ENCODE measurements around the gene MTR. TPM values are rescaled to one million over a fixed set of nuclear protein-coding genes. Genes with fewer than 3 reads are reported as not detected.
"Not testable (repeated sequence)": the region's sequence is repeated elsewhere in the genome, so short reads cannot be mapped to it uniquely, and the experiment has no call there.

MTR gene
- total and polyA plus RNA-seq, 4 donors: 2.5 to 19.0 (median 8.6) TPM

- DNase-seq (ENCODE audit: low spot score): peak; percentile 1
- H3K4me3 ChIP-seq (ENCODE audit: low read depth in 1 of 3, low read length in 3 of 3): no peak overlapping the region
- H3K9me3 ChIP-seq (ENCODE audit: control insufficient read depth in 4 of 4, low read length in 3 of 4): peaks cover 0 to 1% (median 0%) of the 10 kb centered on the region in 4 donors
- no peak overlapping the region for H3K9ac ChIP-seq (ENCODE audit: low read depth in 1 of 2, low read length in 2 of 2)
- no peak overlapping the region for H3K27ac ChIP-seq (ENCODE audit: low read depth in 1 of 2, low read length in 2 of 2)
- no peaks in the 10 kb centered on the region for H3K4me1 ChIP-seq (ENCODE audit: control insufficient read depth in 4 of 4, insufficient read depth in 4 of 4, low read length in 3 of 4)
- TF ChIP-seq HNF4A (conservative IDR thresholded peaks at IDR 0.05) (no peak), SP1 (IDR thresholded peaks at IDR 0.05) (no peak), RXRA (IDR thresholded peaks at IDR 0.05) (no peak), JUND (IDR thresholded peaks at IDR 0.05) (no peak), TAF1 (conservative IDR thresholded peaks at IDR 0.05) (no peak), GABPA (IDR thresholded peaks at IDR 0.05 in 1 of 2, conservative IDR thresholded peaks at IDR 0.05 in 1 of 2) (no peak), FOXA2 (IDR thresholded peaks at IDR 0.05) (no peak), NR2F2 (IDR thresholded peaks at IDR 0.05) (no peak)
- TF ChIP-seq, protein P1, sequence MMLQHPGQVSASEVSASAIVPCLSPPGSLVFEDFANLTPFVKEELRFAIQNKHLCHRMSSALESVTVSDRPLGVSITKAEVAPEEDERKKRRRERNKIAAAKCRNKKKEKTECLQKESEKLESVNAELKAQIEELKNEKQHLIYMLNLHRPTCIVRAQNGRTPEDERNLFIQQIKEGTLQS (IDR thresholded peaks at IDR 0.05): no peak
- WGBS: 94% methylated on average over 2 of the region's 2 CpGs
- no peaks in the 10 kb centered on the region for H3K27me3 ChIP-seq (ENCODE audit: control insufficient read depth in 4 of 4, insufficient read depth in 4 of 4, low read length in 3 of 4)
- H3K36me3 ChIP-seq (ENCODE audit: control insufficient read depth in 4 of 4, insufficient read depth in 3 of 4, low read depth in 1 of 4, low read length in 3 of 4): no peaks in the 10 kb centered on the region
These were observed 113.6 kb downstream of the MTR start for GRCh38 chr1:236908669-236909068.

- WGBS: 97% methylated on average over 7 of the region's 7 CpGs
- not testable (repeated sequence) for H3K4me1 ChIP-seq (ENCODE audit: control insufficient read depth in 4 of 4, insufficient read depth in 4 of 4, low read length in 3 of 4); H3K9ac ChIP-seq (ENCODE audit: low read depth in 1 of 2, low read length in 2 of 2); H3K36me3 ChIP-seq (ENCODE audit: control insufficient read depth in 4 of 4, insufficient read depth in 3 of 4, low read depth in 1 of 4, low read length in 3 of 4); H3K27me3 ChIP-seq (ENCODE audit: control insufficient read depth in 4 of 4, insufficient read depth in 4 of 4, low read length in 3 of 4); H3K9me3 ChIP-seq (ENCODE audit: control insufficient read depth in 4 of 4, low read length in 3 of 4); H3K4me3 ChIP-seq (ENCODE audit: low read depth in 1 of 3, low read length in 3 of 3); DNase-seq (ENCODE audit: low spot score); H3K27ac ChIP-seq (ENCODE audit: low read depth in 1 of 2, low read length in 2 of 2)
These were observed 116.0 kb downstream of the MTR start for GRCh38 chr1:236911047-236911446.

GRCh38 chr1:236913371-236914037 is 118.4 kb downstream of the MTR start:
- Histone ChIP-seq H3K9me3 (ENCODE audit: control insufficient read depth in 4 of 4, low read length in 3 of 4) (peaks cover 0 to 8% (median under 1%) of the 10 kb centered on the region in 4 donors), H3K27me3 (ENCODE audit: control insufficient read depth in 4 of 4, insufficient read depth in 4 of 4, low read length in 3 of 4) (no peaks in the 10 kb centered on the region), H3K4me3 (ENCODE audit: low read depth in 1 of 3, low read length in 3 of 3) (no peak overlapping the region), H3K36me3 (ENCODE audit: control insufficient read depth in 4 of 4, insufficient read depth in 3 of 4, low read depth in 1 of 4, low read length in 3 of 4) (no peaks in the 10 kb centered on the region), H3K4me1 (ENCODE audit: control insufficient read depth in 4 of 4, insufficient read depth in 4 of 4, low read length in 3 of 4) (no peaks in the 10 kb centered on the region), H3K9ac (ENCODE audit: low read depth in 1 of 2, low read length in 2 of 2) (no peak overlapping the region), H3K27ac (ENCODE audit: low read depth in 1 of 2, low read length in 2 of 2) (no peak overlapping the region)
- WGBS: 67% methylated on average over 2 of the region's 2 CpGs
- DNase-seq (ENCODE audit: low spot score): no peak
- no peak for TF ChIP-seq SP1 (IDR thresholded peaks at IDR 0.05)
- TF ChIP-seq, protein P2, sequence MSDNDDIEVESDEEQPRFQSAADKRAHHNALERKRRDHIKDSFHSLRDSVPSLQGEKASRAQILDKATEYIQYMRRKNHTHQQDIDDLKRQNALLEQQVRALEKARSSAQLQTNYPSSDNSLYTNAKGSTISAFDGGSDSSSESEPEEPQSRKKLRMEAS (IDR thresholded peaks at IDR 0.05): no peak
- no peak for TF ChIP-seq ZBTB33 (IDR thresholded peaks at IDR 0.05)
- TF ChIP-seq, protein P1 (IDR thresholded peaks at IDR 0.05): no peak
- no peak for TF ChIP-seq FOXA1 (IDR thresholded peaks at IDR 0.05)
- TF ChIP-seq CTCF (IDR thresholded peaks at IDR 0.05; ENCODE audit: low read depth, low read length, missing input control): no peak
- TF ChIP-seq GABPA (IDR thresholded peaks at IDR 0.05 in 1 of 2, conservative IDR thresholded peaks at IDR 0.05 in 1 of 2): no peak
- TF ChIP-seq RAD21 (IDR thresholded peaks at IDR 0.05): no peak
- TF ChIP-seq FOXA2 (IDR thresholded peaks at IDR 0.05): no peak
- no peak for TF ChIP-seq REST (IDR thresholded peaks at IDR 0.05)
- no peak for TF ChIP-seq RXRA (IDR thresholded peaks at IDR 0.05)
- TF ChIP-seq JUND (IDR thresholded peaks at IDR 0.05): no peak
- TF ChIP-seq HNF4A (conservative IDR thresholded peaks at IDR 0.05): no peak
- TF ChIP-seq HNF4G (IDR thresholded peaks at IDR 0.05): no peak
- no peak for TF ChIP-seq YY1 (IDR thresholded peaks at IDR 0.05)
